NCI-H128 (cell line): ENCODE measurements around the gene EMILIN3.

Source experiments
- DNase-seq: peaks from one replicate; lab custom pipeline; 2025; ENCODE audit not compliant: unreplicated experiment; lab: John Stamatoyannopoulos, UW

EMILIN3 gene

DNA sequence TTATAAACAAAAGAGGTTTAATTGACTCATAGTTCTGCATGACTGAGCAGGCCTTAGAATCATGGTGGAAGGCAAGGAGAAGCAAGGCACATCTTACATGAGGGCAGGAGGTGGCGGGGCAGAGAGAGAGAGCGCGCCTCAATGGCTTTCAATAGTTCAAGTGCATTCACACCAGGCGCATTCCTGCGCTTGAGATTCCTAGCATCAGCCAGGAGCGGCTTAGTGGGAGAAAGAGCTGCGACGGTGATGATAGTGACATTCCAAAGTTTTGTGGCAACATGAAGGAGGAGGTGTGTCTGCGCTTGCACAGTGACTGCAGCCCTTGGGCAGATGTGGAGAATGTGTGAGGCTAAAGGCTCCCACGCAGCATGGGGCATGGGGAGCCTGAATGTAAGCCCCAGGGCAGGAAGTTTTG lies 25.0 kb upstream of the EMILIN3 start:
- DNase-seq: no peak

DNA sequence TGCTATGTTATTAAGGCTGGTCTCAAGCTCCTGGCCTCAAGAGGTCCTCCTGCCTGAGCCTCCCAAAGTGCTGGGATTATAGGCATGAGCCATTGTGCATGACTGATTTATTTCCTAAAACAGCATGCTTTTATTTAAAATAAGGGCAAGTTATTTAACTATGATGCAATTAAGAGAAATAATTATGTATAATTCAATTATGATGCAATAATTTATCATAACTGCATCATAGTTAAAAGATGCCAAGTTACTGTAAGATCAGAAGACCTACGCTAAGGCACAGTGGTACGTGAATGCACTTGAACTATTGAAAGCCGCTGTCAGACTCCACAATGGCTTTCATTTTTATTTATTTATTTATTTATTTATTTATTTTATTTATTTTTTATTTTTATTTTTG lies 24.3 kb upstream of the EMILIN3 start:
- DNase-seq: no peak

DNA sequence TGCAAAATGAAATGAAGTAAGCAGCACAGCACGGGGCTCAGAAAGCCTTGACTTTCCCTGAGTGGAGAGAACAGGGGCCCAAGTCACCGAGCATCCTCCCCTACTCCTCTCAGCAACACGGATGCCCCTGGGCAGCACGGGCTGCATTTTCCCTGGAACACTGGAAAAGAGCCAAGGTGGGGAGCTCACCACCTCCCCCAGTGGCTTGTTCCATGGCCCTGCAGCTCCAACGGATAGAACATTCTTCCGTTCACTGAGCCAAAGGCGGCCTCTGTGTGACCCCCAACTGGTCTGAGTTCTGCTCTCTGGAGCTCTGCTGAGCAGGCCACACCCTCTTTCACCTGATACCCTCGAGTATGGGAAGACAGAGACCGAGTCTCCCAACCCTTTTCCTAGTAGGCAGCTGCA lies 20.8 kb upstream of the EMILIN3 start:
- no peak for DNase-seq

DNA sequence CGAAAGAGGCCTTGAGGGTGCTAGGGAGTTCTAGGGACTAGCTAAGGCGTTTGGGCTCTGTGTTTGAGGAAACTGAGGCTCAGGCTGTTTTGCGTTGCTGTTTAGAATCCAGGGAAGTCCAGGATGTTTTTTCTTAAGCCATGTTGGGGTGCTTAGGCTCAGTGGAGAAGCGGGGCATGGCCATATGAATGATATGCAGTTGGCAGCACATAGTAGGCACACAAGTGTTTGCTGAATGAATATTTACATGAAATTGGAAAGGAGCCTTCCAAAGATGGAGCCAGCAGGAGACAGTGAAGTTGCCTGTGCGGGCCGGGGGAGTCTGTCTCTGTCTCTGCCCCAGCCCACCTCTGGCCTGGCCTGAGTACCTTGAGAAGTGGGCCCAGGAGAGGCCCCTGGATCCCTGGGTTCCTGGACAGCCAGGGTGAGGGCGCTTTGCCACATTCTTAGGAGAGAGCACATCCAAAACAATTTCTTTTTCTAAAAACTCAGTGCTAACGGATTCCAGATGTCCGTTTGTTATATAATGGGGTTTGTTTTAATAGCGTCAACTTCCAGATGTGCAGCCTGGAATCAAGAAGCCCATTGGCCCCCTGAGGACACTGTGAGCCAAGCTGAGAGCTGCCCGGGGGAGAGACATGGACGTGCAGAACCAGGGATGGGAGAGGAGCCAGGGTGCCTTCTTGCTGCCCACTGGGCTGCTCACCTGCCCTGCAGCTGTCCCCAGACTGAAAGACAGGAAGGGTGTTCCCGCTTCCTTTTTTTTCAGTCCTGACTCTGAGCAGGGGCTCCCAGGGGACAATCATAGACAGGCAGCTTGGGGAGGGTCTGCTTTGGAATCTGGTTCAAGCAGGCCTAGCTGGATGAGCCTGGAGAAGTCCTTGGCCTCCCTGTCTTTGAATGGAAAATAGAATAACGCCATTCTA lies 20.1 kb upstream of the EMILIN3 start:
- DNase-seq: no peak

DNA sequence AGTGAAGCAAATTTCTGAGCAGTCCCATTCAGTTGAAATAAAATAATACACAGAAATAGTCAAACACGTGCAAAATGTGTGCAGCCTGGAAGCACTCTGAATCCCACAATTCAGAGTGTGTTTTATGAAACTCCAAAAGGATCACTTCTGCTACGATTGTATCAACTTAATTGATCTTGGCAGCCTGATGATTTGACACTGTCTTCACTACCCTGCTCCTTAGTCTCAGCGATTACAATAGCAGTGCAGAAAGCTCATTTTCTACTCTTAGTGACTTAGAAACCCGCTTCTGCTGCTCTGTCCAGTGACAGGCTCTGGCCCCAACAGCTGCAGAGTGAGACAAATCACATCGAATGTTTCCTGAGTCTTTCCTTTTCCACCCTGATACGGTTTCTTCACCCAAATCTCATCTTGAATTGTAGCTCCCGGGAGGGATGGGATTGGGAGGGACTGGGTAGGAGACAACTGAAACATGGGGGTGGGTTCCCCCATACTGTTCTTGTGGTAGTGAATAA lies 16.2 kb upstream of the EMILIN3 start:
- no peak for DNase-seq

DNA sequence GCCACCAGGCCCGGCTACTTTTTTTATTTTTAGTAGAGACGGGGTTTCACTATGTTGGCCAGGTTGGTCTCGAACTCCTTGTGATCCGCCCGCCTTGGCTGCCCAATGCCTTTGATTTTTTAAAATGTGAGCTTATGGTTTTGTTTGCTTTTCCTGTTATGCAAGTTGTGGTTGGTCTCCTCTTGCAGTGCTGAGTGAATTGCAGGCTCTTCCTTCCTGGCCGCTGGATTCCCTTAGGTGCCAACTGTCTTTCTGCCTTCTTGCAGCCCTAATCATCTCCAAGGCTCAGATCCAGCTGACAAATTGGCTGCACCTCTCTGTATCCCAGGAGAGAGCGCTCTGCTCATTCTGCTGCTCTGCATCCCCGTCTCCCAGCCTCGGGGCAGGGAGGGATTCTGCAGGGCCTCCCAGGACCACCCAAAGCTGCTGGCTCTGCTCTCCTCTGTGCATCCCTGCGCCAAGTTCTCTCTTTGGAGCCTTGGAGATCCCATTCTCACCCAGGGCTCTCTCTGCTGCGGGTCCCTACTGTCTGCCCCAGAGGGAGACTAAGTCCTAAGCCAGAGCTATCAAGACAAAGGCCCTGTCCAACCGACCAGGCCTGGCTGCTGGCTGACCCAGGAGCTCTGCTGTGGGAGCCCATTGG lies 14.1 kb upstream of the EMILIN3 start:
- no peak for DNase-seq

DNA sequence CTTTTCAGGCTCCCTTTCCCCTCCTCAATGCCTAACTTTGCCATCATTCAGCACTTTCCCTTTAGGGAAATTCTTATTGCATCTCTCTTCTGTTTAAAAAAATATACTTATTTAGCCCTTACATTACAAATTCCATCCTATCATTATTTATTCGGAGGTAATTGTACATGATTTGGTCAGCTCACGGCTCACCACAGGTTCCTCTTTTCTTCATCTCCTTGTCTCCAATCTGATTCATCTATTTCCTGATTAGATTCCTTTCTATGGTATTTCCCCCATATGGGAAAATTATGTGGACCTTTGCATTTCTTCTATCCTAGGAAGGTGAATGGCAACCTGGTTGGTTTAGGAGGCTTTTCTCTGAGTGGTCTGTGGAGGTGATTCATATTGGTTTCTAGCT lies 12.9 kb upstream of the EMILIN3 start:
- no peak for DNase-seq

DNA sequence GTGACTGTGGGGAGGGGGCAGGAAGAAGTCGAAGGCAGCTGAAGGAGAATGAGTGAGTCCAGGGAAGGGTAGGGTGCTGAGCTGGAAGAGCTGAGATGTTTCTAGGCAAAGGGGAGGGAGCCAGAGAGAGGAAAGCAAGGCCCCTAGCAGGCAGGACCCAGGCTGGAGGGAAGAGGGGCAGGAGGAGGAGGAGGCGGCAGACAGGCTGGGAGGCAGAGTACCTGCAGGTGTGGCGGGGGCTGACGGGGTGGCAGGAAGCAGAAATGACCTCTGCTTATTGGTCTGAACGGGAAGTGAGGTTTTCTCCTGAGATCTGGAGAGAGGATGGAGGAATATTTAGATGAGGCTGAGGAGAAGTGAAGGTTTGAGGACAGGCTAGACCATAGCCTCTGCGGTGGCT lies 10.7 kb upstream of the EMILIN3 start:
- DNase-seq: no peak

DNA sequence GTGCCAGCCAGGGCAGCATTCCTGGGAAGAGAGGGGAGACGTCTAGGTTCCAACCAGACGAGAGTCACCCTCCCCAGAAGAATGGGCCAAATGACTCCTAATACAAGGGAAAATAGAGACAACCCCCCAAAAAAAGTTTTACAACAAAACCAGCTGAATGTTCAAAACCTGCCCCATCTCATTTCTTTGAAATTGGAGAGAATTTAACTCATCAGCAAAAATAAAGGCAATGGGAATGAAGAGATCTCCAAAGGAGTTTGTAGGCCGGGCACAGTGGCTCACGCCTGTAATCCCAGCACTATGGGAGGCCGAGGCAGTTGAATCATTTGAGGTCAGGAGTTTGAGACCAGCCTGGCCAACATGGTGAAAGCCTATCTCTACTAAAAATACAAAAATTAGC lies 9.7 kb upstream of the EMILIN3 start:
- DNase-seq: no peak

DNA sequence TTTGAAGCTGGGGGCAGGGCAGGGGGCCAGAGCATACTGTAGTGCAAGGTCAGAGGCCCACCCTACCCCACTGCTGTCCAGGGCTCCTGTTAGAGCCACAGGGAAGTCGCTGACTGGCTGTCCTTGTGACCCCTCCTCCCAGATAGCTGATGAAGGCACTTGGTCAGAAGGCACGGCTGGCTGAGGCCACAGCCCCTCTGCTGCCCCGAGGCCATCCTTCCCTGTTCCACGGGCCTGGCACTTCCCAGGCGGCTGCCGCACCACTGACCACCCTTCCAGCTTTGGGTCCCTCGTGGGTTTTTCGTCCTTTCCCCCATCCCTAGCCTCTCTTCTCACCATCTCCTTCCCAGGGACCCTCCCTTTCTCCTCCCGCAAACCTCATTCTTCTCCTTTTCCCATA lies 9.2 kb upstream of the EMILIN3 start:
- no peak for DNase-seq

DNA sequence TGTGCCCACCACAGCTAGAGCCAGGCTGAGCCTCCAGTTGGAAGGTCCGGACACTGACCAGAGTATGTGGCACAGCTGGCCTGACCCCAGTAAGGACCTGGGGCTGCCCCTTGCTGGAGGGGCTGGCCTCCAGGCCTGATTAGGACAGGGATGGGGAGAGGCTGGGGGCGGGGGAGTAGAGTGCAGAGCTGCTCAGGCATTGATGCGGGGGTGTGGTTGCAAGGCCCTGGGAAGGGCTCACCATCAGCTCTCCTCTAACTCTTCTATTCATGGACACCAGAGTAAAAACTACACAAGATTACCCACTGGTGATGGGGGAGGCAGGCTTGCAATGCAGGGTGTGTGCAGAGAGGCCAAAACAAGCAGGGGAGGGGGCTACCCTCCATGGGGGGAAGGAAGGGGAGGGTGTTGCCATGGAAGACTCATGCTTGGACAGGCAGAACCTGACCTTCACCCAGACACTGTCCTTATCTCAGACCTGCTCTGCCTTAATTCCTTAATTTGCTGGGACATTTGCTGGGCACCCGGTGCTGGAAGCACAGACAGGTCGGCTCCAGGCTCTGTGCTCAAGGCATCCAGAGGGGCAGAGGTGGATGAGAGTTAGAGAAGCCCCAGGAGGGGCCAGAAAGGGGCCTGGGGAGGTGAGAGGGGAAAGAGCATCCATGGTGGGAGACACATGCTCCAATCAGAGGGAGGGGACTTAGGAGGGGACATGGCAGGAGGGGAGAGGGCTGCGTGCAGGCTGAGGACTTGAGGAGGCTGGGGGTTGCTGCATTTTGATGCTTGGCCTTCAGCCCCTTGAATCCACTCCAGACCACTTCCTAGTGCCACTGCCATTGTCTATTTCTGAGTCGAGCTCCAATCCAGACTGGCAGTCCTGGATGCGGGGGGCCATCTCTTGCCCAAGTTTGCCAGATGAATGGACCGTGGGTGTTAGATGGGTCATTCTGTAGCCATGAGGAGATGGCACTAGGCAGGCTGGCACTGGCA lies 7.6 kb upstream of the EMILIN3 start:
- DNase-seq: no peak

DNA sequence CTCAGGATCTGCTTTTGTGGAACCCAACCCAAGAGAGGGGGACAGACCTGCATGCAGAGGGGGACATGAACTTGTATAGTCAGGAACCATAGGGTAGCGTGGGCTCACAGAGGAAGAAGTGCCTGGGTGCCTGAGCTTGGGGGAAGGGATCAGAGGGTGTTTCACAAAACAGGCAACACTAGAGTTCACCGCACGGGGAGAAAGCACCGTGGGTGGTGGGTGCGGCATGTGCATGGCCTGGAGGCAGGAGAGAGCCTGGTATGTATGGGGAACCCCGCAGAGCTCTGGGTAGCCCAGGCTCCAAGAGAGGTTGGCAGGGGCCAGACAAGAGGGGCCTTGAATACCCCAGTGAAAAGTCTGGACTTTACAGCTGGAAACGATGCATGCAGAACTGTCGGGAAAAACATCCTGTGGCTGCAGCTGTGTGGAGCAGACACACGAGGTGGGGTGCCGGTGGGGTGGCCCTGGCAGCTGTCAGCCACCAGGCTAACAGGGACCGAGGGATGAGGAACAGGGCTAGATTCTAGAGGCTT lies 6.7 kb upstream of the EMILIN3 start:
- DNase-seq: no peak

DNA sequence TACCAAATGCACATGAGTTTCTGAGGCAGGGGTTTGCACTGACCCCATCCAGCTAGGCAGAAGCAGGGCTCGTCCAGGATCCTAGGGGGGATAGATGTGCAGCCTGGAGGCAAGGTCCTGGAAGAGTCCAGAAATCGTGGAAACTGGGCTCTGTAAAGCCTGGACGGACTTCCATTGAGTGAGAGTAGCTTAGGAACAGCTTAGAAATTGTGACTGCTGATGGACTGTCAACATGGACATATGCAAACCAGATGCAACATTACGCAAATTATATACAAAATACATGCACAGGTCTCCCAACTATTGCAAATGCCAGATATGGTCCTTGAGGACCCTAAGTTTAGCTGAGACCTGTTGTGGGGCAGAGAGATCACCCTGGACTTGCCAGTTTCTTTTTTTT lies 4.8 kb upstream of the EMILIN3 start:
- DNase-seq: no peak

DNA sequence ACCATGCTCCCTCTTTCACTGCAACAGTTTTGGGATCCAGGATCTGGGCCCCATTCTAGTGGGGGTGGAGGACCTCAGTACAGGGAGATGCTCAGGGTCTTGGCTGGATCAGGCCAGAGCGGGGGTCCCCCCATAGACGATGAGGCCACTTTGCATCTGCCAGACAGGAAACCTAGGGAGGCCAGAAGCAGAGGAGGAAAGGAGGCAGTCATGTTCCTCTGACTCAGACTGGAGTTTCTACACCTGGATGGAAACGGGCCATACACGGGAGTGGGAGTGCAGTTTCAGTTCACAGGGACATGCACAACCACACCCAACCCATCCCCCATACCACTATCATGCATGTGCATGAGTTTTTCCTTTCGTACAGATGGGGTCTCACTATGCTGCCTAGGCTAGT lies 3.6 kb upstream of the EMILIN3 start:
- no peak for DNase-seq

DNA sequence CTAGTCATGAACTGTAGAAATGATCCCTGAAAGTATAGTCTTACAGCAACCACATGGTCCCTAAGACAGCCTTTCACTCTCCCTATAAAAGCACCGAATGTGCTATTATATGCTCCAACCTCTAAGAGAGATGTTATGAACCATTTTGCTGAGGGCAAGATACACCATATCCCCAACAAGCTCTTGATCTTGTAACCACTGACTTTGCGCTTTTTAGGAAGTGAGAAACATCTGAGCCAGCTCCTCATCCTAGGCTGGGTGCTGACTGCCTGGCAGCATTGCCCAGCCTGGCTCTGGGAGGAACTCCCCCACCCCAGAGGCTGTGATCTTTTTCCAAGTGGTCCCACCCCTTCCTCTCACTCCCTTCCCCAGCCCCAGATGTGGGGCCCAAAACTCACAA lies 3.1 kb upstream of the EMILIN3 start:
- no peak for DNase-seq

DNA sequence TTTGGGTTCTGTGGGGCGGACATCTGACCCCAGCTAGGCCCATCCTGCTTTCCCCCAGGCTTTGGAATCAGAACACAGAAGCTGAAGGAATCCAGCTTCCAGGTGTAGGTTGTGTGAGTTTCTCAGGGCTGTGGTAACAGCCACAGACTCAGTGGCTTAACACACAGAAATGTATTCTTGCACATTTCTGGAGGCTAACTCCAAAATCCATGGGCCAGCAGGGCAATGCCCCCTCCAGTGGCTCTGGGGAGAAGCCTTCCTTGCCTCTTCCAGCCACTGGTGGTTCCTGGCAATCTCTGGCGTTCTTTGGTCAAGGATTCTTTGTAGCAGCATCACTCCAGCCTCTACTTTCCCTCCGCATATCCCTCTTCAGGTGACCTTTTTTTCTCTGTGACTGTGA lies 1.3 kb upstream of the EMILIN3 start:
- no peak for DNase-seq

DNA sequence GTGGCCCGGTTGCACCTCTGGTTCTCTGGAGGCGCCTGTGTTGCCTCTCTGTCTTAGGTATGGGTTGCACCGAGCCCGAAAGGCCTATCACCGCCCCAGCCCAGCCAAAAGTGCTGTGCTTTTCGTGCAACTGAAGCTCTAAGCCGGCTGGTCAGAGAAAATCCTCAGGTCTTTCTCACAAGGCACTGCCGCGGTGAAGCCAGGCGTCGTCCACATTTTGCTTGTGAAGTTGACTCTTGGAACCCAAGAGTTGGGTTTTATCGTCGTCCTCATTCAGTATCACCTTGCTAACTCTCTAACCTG lies 726 bp upstream of the EMILIN3 start:
- no peak for DNase-seq

DNA sequence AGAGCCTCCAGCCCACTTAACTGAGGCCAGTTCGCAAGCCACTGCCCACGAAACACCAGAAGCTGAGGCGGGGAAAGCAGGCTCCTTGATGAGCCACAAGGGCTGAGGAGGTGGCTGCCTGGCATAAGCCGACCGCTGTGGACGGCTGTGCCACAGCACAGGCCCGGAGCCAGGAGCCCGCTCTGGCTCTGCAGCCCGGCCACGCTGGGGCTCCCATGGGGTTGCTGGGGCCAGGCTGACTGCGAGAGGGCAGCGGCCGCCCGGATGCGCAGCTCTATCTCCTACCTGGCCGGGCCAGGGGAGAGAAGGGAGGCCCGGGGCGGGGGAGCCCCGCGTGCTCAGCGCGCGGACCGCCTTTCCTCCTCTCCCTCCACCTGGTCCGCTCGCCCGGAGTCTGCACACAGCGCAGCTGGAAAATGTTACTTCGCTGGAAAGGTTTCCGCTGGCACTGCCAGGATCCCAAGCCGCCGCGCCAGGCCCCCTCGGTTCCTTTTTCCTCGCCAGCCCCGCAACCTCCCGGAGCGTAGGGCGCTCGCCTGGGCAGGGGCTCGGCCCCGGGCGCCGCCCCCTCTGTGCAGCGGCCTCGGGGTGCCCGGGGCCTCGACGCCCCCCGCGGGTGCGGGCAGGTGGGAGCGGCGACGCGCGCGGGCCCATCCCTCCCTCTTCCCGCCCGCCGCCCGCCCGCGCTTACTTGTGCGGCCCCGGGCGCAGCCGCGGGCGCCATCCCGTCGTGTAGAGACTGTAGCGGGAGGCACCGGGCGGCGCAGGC lies 657 bp downstream of the EMILIN3 start:
- no peak for DNase-seq

DNA sequence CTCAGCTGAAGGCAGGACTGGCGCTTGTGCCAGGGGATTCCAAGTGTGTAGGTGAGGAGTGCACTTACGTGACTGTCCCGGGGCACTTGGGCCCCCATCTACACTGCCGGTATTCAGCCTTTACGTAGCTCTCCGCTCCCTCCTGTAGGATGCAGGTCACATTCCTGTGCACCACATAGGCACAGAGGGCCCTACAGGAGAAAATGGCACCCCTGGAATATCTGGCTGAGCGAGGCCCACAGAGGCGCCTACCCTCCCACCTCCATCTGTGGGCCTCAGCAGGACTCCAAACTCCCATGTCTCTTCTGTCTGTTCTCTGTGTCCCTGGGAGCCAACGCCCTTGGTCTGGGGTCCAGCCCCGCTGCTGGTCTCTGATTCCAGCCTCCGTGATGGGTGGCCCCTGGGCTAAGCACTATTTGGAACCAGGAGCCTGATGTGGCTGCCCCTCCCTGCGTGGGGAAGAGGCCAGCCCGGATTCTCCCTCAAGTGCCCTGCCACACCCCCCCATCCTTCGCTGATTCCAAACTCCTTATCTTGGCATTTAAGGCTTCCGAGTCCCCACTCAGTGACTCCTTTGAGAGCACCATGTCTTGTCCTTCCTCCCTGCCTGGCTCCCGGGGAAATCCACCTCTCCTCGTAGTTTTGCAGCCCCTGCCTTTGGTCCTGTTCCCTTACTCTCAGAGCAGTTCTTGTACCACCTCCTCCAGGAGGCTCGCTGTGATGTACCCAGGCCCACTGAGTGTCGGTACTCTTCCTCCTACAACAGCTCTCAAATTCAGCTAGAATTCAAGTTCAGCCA lies 1.5 kb downstream of the EMILIN3 start:
- no peak for DNase-seq
